Measurements from ENCODE around the gene C6orf89.

The C6orf89 gene

GRCh38 chr6:36863670-36864540 lies 21.8 kb upstream of the C6orf89 start:
- no peak for TF ChIP-seq CTCF (conservative IDR thresholded peaks at IDR 0.05; ENCODE audit: low read depth, low read length)
- no peak for DNase-seq (ENCODE audit: low read depth)
- H3K4me3 ChIP-seq (ENCODE audit: low read length): no peak overlapping the region

GRCh38 chr6:36865835-36866234 lies 19.9 kb upstream of the C6orf89 start:
- H3K4me3 ChIP-seq (ENCODE audit: low read length): no peak overlapping the region
- no peak for DNase-seq (ENCODE audit: low read depth)
- no peak for TF ChIP-seq CTCF (conservative IDR thresholded peaks at IDR 0.05; ENCODE audit: low read depth, low read length)

GRCh38 chr6:36867471-36868224 lies 18.1 kb upstream of the C6orf89 start:
- TF ChIP-seq CTCF (conservative IDR thresholded peaks at IDR 0.05; ENCODE audit: low read depth, low read length): no peak
- DNase-seq (ENCODE audit: low read depth): no peak

GRCh38 chr6:36871686-36872085 lies 14.1 kb upstream of the C6orf89 start:
- DNase-seq (ENCODE audit: low read depth): no peak
- no peak for TF ChIP-seq CTCF (conservative IDR thresholded peaks at IDR 0.05; ENCODE audit: low read depth, low read length)
- H3K4me3 ChIP-seq (ENCODE audit: low read length): no peak overlapping the region

More at GRCh38 chr6:36867471-36868224, 18.1 kb upstream of the C6orf89 start:
- no peak overlapping the region for H3K4me3 ChIP-seq (ENCODE audit: low read length)

- DNase-seq (ENCODE audit: low read depth): no peak
- no peak for TF ChIP-seq CTCF (conservative IDR thresholded peaks at IDR 0.05; ENCODE audit: low read depth, low read length)
- H3K4me3 ChIP-seq (ENCODE audit: low read length): no peak overlapping the region
Observed at GRCh38 chr6:36873115-36873514, 12.6 kb upstream of the C6orf89 start.

GRCh38 chr6:36873612-36874442 lies 11.9 kb upstream of the C6orf89 start:
- peak; percentile 42 for TF ChIP-seq CTCF (conservative IDR thresholded peaks at IDR 0.05; ENCODE audit: low read depth, low read length)
- peak overlapping the region; percentile 98 for H3K4me3 ChIP-seq (ENCODE audit: low read length)
- DNase-seq (ENCODE audit: low read depth): no peak

Data from retinal pigment epithelial cell (primary cell).